GM19240 (cell line): Measurements from ENCODE around the gene HM13.
A peak's percentile ranks its signal among the peaks of the same experiment; 100 is the strongest.
"Not testable (repeated sequence)": the region's sequence is repeated elsewhere in the genome, so short reads cannot be mapped to it uniquely, and the experiment has no call there.

Experiments
- DNase-seq: peaks from one replicate; pipeline ENCODE4 v3.0.0; 2011; ENCODE audit warnings: low spot score; ENCODE audit not compliant: insufficient read length

The HM13 gene

DNA sequence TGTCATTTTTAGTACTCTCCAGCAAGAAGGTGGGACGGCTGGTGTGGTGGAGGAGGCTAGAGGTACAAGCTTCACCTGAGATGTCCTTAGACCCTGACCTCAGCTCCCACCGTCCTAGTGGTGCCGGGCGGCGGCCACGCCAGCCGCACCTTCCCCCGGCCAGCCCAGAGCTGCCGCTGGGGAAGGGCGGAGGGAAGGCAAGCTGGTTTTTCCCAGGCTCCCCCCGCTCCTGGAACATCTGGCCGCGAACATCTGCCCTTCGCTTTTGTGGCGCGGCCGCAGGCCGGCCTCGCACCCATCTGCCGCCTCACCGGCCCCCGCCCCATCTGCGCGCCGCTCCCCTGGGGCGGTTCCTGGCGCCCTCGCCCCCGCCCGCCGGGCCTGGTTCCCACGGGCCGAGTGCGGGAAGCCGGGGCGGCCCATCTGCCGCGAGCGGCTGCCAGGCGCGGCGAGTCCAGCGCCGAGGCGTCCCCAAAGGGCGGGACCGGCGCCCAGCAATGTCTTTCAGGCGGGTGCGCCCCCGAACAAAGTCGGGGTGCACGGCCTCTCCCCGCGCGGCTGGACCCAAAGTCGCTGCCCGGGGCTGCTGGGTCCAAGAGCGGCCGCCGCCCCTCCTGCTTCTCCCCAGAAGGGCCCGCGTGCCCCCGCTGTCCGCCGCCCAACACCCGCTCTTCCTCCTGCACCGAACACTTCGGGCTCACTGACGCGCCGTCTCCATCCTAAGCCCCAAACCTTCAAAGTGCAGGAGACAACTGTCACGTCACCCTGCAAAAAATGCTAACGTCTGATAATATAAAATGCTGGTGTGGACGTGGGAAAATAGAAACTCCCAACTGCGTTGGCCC, 73.5 kb downstream of the HM13 start:
- DNase-seq = no peak

DNA sequence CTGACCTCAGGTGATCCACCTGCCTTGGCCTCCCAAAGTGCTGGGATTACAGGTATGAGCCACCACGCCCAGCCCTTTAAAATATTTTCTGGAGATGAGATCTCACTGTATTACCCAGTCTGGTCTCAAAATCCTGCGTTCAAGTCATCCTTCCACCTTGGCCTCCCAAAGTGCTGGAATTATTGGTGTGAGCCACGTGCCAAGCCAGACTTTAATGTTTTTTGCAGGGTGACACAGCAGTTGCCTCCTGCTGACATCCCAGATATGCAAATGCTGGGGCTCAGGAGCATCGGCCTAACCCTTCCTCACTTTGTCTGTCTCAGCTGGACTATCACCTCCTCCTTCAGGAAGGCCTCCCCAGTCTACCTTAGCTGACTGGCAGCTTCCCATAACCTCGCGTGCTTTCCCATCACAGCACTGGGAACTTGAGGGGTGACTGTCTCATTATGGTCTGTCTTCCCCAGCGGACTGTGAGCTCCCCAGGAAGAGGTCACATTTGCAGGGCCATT, 76.5 kb downstream of the HM13 start:
- no peak for DNase-seq

- no peak for DNase-seq
These were observed 79.2 kb downstream of the HM13 start for GRCh38 chr20:31593221-31594001.

- DNase-seq = no peak
These were observed 79.8 kb downstream of the HM13 start for GRCh38 chr20:31594002-31594557.

- no peak for DNase-seq
These were observed 80.5 kb downstream of the HM13 start for GRCh38 chr20:31594558-31595379.

DNA sequence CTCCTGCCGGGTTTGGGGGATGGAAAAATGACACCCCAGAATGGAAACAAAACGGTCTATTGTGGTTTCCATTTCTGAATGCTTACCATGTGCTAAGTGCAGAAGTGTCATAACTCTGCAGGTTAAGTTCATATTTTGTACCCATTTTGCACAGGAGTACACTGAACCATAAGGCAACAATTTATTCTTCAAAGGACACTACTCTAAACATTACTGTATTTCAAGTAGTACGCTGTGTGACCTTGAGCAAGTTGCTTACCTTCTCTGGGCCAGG, 81.1 kb downstream of the HM13 start:
- no peak for DNase-seq

DNA sequence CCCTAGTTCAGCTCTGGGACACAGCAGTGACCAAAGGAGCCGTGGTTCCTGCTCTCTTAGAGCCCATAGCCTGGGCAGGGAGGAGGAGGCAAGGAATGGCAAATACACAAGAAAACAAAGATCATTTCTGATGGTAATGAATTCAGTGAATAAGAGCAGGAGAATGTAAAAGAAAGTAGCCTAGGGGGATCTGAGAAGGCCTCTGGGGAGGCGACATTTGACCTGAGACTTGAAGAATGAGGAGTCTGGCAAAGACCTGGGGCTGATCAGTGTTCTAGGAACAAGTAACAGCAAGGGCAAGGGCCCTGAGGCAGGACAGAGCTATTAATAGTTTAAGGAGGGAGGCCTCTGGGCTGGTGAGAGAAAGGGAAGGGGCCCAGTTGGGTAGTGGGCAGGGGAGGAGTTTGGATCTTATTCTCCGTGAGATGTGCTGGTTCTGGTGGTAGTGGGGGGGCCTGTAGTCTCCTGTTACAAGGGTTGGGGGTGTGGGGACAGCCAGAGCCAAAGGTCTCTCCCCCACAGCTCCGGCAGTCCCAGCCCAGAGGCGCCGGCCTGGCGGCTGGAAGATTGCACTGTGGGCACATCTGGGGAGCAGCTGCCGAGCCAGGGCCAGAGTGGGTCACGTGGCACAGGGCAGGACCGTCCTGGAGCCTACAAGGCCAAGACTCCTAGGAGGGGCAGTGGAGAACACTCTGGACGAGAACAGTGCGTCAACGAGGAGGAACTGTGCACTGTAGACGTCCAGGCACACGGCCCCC, 81.6 kb downstream of the HM13 start:
- DNase-seq = no peak

- not testable (repeated sequence) for DNase-seq
These were observed 82.1 kb downstream of the HM13 start for GRCh38 chr20:31596412-31596715.

- no peak for DNase-seq
These were observed 82.7 kb downstream of the HM13 start for GRCh38 chr20:31596831-31597480.

DNA sequence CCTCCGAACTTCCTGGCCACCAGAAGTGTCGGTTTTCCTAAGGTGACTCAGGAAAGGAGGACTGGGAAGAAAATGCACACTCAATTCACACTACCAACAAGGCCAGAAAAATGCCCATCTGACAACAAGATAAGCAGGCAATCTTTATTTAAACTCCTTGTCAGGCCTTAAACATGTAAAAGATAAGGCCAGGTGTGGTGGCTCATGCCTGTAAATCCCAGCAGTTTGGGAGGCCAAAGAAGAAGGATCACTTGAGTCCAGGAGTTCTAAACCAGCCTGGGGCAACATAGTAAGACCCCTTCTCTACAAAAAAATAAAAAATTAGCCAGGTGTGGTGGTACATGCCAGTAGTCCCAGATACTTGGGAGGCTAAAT, 83.2 kb downstream of the HM13 start:
- DNase-seq = no peak

GRCh38 chr20:31602431-31602778, 88.2 kb downstream of the HM13 start:
- no peak for DNase-seq

DNA sequence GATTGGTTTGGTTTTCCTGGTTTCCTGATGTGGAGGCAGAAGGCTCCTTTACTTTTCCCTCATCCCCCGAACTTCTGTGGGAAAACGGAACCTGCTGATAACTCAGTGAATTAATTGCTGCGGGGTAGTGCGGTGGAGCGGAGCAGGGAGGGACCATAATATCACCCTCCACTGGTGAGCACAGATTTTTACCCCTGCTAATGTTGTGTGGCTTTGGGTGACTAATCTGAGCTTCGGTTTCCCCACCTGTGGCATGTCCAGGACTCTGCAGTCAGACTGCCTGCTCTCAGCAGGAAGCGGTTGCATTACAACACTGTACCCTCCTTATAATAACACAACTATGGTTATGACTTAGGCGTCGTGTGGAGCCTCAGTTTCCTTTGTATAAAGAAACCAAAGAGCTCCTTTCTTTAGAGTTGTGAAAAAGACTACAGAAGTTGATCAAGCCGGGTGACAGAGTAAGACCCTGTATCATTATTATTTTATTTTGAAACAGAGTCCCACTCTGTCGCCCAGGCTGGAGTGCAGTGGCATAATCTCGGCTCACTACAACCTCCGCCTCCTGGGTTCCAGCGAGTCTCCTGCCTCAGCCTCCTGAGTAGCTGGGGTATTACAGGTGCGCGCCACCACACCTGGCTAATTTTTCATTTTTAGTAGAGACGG, 88.7 kb downstream of the HM13 start:
- peak; percentile 57 for DNase-seq

DNA sequence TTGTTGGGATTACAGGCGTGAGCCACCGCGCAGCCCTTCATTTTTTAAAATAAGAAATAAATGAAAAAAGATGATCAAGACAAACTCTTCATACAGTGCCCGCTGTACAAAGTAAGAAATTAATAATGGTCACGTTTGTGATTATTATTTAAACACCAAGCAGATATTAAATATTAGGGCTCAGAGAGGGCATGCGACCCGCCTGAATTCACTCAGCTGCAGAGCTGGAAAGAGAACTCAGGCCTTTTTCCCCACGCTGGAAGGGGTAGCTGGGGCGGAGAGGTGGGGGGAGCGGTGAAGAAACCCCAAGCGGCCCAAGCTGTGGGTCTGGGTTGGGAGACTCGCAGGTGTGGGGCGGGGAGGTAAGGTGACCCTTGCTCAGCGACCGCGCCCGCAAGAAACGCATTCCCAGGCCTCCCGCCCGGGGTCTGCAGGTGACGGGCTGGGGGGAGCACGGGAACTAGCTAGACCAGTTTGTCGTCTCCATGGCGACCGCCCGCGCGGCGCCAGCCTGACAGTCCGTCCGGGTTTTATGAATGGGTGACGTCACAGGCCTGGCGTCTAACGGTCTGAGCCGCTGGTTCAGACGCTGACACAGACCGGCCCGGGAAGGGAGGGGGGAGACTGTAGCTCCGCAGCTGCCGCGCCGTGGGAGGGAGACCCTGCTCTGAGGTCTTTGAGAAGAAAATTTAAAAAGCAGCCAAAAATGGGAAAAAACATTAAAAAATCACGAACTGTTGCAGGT, 89.8 kb downstream of the HM13 start:
- peak; percentile 89 for DNase-seq

- no peak for DNase-seq
These were observed 90.4 kb downstream of the HM13 start for GRCh38 chr20:31604567-31605030.

- DNase-seq = peak; percentile 84
These were observed 91.0 kb downstream of the HM13 start, which contains the start of gene ID1 for GRCh38 chr20:31605031-31605901. Gene ID1 (plus strand): TSS chr20:31605289. CDS start chr20:31605388, 99 bp downstream.

DNA sequence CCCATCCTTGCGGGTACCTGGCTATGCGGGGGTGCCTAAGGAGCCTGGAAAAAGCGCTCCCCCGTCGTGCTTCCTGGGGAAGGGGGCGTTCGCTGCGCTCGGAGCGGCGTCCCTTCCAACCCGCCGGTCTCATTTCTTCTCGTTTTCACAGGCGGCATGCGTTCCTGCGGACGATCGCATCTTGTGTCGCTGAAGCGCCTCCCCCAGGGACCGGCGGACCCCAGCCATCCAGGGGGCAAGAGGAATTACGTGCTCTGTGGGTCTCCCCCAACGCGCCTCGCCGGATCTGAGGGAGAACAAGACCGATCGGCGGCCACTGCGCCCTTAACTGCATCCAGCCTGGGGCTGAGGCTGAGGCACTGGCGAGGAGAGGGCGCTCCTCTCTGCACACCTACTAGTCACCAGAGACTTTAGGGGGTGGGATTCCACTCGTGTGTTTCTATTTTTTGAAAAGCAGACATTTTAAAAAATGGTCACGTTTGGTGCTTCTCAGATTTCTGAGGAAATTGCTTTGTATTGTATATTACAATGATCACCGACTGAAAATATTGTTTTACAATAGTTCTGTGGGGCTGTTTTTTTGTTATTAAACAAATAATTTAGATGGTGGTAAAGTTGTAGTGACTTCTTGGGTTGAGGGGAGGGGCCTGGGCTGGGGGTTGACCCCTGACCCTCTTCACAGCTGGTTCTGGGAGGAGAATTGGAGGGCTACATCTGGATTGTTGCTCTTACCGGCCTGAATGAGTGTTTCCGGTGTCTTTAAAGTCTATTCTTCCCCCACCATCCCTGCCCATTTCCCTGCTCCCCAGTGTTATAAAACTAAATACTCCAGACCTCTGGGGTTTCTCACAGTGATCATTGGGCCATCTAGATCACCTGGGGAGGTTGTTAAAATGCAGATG, 91.9 kb downstream of the HM13 start:
- no peak for DNase-seq
